ENCODE data around the gene RESP18.

GRCh38 chr2:219298759-219299371, 33.7 kb downstream of the RESP18 start:
- TF ChIP-seq POLR2AphosphoS5 (IDR thresholded peaks at IDR 0.05; ENCODE audit: low read depth, low read length) (no peak), TAF1 (IDR thresholded peaks at IDR 0.05; ENCODE audit: borderline replicate concordance, insufficient read depth, low read length) (no peak)
